HG03521 (cell line): ENCODE data around the gene GALNT18.

Experiments used
- ATAC-seq: cut with Tn5 transposase; IDR thresholded peaks from one replicate; pipeline ENCODE4 v1.9.1; 2021; ENCODE audit warnings: mild to moderate bottlenecking, moderate library complexity; ENCODE audit not compliant: unreplicated experiment

The GALNT18 gene

DNA sequence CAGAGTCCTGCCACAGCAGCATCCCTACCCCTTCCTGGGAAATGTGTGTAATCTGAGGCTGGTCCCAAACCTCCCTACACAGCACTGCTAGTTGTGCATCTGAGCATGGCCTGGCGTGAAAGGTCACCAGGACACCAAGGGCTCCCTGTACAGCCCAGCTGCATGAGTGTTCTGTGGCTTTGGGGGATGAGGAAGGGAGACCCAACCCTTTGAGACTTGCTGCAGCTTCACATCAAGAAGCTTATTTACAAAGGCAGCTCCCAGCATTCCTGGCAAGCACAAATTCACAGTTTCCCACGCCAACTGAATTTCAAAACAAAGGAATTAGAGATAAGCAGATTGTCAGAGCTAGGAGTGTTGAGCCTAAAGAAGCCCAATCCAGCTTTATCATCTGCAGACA, 301.0 kb downstream of the GALNT18 start:
- no peak for ATAC-seq

DNA sequence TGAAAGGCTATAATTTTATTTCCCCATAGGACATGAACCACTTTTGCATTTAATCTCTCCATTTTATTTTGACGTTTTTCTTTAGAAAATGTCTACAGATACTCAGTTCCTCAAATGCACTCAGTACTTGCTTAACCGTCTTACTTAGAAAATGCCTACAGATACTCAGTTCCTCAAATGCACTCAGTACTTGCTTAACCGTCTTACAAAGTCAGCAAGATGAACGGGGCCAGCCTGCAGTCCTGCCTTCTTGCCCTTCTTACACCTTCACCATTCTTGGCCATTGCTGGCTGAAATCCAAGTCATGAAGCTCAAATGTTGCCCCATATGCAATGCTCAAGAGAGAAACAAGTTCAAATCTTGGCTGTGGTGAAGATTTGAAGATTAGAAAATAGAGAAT, 302.8 kb downstream of the GALNT18 start:
- peak; percentile 48 for ATAC-seq

DNA sequence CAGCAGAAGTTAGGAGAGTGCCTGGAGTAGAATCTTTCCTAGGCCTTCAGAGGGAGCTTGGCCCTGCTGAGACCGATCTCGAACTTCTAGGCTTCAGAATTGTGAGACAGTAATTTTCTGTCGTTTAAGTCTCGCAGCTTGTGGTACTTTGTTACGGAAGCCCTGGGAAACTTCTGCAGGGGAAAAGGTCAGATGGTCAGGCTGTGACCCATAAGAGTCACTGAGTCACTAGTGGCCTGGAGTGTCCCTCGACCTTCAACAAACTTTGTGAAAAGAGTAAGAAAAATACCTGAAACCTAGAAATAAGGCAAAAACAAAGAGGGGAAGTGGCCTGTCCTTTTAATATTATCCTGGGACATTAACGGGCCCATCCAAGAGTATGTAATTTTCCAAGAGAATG, 303.3 kb downstream of the GALNT18 start:
- ATAC-seq: no peak

DNA sequence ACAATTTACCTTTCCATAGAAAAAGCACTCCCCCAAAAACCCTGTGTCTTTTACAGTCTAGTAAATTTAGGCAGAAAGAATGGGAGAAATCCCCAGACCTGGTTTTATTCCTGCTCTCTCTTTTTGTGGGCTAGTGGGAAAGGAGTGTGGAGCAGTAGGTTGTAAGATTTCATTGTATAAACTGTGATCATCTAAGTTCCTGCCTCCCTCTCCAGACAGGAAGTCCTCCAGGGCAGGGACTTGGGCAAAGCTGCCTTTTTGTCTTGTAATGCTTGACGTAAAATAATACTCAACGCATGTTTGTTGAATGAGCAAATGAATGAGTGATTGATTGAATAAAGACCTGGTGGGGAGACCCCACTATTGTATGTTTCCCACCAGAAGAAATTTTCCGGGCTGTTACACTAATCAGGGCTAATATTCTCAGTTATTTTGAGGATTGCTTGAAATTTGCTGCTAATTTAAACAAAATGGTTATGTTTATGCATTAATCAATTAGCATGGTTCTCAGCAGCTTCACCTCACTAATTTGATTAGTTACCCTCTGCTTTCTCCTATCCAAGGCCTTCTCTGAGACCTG, 305.1 kb downstream of the GALNT18 start:
- no peak for ATAC-seq

DNA sequence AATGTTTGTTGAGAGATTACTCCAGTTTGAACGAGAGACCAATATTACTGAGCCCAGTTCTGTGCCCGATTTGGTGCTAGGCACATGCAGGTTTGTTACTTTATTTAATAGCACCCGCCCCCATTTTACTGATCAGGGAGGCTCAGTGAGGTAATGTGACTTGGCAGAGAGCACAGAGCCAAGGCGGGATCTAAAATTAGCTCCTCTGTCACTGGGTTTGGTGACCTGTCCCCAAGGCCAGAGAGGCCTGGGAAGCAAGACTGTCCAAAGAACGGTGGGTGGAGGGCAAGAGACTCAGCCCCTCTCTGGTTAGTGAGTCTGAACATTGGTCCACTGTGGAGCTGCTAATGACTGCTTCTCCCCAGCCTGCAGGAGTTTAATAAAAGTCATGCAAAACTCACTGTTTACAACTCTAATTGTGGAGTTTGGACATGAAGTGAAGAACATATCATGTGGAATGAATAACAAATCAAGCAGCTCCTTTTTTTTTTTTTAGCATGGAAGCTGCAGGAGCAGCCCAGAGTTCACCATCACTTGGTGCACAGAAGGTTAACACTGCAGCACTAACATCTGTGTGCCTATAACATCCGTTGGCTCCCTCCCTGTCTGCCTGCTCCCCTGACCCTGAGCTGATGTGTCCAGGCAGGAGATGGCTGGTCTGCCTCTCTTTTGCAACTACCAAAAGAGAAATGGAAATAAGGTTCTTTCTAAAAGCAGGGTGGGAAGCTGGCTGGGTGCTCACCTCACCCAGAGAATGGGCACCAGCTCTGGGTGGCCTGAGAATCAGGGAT, 307.7 kb downstream of the GALNT18 start:
- no peak for ATAC-seq

DNA sequence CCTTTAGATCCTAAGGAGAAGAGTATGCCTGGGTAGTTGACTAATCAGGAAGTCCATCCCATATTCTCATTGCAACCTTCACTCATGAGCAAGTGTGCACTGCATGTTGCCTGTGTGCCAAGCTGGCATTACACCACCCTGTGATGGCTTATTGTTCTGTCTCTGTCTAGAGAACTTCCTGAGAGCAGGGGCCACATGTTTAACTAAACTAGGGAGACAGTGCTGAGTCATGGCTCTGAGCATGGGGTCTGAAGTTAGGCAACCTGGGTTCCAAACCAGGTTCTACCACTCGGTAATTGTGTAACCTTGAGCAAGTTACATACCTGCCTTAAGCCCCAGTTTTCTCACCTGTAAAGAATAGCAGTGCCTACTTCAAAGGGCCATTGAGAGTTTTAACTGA, 308.4 kb downstream of the GALNT18 start:
- ATAC-seq: no peak

DNA sequence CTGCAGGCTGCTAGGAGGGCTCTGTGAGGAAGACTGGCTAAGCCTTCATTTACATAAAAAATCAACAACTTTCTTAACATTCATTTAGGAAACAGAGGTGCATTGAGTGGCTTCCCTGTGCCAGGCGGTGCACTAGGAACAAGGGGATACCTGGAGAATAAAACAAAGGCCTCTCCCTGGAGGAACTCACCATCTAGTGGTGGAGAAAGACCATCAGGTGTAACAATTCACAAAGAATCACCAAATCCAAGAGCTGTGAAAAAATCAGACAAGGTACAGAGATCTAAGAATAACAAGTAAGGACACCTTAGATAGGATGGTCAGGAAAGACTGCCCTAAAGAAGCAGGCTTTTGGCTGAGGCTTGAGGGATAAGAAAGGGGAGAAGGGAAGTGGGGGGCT, 309.1 kb downstream of the GALNT18 start:
- ATAC-seq: no peak

DNA sequence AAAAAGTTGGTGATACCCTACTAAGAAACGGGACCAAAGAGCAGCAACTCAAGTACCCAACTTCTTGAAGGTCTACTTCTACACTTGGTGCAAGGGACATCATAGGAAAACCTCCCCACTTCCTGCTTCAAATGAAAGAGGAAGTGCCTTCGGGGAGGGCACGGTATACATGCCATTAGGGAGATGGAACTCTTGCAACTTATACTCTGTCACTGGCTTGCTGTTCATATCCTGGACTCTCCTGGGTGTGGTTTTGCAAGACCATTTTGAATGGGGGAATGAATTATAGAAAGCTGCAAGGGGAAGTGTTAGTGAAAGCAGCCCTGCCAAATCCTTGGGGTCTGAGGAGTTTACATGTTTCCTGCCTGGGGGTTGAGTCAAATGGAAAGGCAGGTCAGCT, 310.6 kb downstream of the GALNT18 start:
- ATAC-seq: no peak

DNA sequence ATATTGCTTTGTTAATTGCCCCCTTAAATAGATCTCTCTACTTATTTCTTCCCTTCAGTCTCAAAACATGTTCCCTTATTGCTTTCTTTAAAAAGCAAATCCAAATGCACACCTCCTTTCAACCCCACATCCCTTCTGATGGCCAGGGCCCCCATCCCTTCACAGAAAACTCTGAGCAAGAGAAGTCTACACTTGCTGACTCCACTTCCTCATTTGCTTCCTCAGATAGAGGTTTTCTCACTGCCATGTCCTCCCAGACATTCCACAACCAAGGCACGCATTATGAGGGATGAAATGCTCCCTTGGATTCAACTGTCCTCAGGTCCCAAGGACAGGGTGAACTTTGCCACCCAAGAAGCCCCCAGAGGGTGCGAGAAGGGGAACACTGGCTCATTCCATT, 311.9 kb downstream of the GALNT18 start:
- no peak for ATAC-seq

DNA sequence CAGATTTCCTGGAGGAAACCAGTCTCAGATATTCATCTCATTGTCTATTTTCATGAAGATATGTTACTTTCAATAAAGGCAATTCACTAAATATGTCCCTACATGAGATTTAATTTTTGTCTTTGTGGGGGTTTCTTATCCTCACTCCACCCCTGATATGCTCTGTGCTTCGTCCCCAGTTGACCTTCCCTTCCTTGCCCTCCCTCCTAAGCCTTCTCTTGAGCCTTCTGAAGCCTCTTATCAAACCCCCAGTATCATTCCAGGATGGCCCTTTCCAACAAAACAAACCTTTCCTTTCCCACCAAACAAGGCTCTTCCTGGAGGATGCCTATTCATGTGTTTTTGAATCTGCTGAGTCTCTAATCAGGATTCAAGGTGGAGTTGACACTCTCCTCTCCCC, 313.6 kb downstream of the GALNT18 start:
- ATAC-seq: no peak

DNA sequence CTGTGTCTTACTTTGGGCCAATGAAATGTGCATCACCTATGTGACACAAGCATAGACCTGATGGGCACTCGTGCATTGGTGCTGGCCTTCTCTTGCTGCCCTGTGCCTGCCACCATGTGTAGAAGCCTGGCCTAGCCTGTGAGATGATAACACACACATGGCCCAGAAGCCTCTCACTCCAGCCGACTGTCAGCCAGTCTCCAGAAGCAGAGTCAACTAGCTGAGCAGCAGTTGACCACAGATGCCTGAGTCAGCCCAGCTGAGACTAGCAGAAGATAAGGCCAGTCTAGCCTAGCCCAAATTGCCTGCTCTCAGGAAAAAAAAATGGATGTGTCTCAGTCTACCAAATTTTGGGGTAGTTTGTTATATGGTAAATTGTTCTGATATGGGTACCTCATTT, 314.9 kb downstream of the GALNT18 start:
- ATAC-seq: no peak

DNA sequence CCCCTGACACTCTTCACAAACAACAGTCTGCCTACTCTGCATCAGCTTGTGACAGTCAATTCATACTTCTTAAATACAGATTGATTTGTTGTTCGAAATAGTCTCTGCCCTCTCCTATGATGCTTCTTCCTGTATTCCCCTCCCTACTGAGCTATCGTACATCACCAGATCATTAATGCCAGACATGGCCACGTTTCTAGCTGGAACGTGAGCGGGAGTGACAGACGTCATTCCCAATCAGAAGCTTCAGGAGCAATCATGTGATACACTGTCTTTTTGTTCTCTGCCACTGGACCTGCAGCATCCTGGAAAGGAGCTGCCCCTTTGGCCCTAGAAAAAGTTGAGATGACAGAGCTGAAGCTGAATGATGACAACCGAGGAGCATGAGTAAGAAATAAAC, 317.3 kb downstream of the GALNT18 start:
- ATAC-seq: no peak

DNA sequence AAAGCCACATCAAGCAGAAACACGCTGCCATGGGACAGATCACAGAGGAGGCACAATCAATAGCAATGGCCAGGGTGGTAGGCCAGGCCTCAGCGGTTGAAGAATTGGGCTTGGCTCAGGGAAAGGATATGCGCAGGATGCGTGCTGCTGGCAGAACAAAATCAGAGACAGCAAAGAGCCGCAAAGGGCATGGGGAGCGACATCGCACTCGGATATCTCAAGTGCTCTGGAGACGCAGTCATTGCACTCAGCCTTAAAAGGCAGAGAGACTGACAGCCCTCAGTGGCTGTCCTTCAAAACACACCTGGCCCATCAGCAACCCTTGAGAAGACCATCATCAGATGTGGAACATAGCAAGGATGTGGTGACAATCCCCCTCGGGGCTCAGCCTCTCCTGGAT, 319.2 kb downstream of the GALNT18 start:
- no peak for ATAC-seq

DNA sequence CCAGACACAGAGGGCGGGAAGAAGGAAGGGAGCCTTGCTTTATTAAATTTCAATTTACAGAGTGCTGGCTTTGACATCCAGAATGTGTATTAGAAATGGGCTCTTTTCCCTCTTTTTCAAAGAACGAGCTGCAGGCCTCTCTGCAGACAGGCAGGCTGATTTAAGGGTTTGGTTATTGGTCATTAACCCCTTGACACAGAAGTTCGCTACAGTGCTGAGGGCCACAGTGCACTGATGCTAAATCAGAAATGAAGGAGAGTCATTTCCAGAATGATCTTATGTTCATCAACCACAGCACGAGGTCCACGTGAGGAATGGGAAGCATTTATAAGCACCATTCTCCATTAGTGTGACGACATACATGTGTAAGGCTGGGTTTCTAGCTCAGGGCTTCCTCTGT, 320.6 kb downstream of the GALNT18 start:
- ATAC-seq: no peak

DNA sequence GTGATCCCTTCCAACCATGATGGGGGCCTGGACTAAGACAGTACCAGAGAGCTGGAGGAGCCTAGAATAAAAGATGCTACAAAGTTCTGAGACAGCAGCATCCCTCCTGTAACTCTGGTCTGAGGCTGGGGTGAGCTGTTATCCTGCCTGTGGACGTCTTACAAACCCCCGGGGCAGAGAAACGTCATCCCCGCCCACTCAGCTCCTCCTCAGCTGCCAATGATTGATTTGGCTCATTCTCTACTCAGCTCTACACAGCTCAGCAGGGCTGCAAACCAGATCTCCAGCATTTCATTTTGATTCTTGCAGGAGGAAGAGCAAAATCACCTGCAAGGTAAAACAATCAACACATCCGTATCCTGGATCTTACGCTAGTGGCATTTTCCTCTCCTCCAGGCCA, 324.2 kb downstream of the GALNT18 start:
- ATAC-seq: no peak

DNA sequence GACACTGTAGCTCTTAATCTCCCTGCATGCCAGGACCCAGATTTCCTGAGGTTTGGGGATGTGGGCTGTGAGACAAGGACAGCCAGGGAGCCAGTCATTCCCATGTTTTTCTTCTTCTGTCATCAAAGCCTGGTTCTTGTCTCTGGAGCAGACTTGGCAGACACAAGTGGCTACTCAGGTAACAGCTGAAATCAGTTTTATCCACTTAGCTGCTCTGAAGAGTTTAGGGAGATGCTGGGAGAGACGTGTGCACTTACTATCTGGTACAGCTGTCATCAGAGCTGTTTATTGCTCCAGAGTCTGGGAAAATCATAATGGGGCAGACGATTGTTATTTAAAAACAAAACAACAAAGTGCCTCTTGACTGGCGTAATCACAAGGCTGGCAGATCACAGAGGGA, 325.4 kb downstream of the GALNT18 start:
- no peak for ATAC-seq

DNA sequence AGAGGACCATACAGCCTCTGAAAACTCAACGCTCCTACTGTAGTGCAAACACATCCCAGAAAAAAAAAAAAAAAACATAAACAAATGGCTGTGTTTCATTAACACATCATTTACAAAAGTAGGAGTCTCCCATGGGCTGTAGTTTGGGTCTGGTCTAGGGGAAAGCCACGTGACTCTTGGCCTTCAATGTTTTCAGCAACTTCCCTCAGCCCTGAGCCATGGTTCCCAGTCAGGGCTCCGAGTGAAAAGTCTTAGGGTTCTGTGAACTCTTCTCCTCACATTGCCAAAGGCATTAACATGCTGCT, 327.3 kb downstream of the GALNT18 start:
- ATAC-seq: no peak

DNA sequence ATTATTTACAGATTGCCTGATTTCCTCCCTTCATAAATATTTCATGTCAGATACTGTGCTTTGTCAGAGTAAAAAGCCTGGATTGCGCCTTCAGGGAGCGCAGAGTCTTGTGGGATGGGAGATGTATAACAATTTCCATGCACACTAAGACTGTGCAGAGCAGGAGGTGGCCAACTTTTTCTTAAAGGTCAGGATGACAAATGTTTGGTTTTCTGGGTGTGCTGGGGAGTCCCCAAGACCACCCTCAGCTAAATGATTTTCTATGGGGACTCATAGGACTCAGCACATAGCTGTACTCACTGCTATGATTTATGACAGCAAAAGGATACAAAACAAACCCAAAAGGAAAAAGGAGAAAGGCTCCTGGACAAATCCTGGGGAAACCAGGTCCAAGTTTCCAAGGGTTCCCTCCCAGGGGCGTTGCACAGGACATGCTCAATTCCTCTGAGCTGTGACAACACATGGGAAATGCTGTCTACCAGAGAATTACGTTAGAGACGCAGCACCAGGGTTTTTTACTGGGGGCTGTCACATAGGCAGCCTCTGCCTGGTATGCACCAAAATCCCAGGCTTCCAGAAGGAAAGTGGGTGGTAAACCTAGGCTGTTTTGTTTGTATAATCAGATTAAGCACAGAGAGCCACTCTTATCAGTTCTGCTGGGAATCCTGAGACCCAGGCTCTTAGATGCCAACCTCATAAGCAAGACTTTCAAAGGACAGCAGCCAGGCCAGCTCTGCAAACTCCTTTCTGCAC, 327.8 kb downstream of the GALNT18 start:
- ATAC-seq: no peak

DNA sequence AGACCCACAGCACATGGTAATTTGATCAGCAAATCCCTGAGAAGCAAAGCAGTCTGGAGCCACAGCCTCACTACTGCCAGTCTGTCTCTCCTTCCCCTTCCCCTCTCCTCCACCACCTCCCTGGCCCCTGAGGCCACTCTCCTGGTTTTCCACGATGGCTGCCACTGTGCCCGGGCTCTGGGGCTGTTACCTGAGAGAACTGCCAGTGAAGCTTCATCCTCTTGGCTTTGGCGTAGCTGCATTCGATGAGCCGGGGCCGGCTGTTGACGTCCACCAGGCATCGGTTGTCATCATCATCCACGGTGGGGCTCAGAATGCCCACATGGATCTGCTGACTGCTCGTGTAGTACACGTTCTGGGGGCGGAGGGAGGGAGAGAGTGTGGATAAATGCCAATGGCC, 329.0 kb downstream of the GALNT18 start:
- ATAC-seq: no peak

DNA sequence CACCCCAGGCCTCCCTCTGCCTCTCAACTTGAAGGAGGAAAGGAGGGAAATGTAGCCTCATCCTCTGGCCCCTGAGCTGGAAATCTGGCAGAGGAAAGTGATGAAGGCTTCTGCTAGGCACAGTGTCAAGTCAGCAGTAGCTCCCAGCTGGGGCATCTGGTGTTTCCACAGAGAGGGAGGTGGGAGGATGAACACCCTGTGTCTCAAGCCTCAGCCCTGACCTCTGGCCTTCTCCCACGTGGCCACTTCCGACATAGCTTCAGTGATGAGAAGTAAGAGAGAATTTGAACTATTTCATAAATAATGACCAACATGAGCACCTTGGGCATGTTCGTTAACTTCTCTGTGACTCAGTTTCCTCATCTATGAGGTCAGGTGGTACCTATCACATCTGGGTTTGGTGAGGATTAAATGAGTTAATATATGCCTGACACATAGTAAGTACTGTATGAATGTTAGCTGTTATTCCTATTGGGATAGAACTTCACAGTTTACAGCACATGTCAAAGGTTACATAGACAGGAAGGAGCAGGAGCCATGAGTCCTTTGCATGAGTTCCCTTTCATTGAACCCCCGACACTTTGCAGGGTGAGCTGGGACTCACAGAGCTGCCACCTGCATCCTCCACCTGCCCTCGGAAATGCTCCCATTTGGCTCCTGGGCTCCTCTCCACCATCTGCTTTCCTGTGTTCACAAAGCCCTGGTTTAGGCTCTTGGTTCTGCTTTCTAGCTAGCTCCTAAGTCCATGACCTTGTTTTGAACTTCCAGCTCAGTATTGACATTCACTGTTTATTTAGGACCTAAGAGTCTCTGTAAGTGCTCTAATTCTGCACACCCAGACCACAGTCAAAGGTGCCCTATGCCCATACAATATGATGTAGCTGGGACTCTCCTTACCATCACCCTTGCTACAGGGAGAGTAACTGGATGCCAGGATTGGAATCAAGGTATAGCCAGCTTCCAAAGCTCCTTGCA, 330.5 kb downstream of the GALNT18 start:
- no peak for ATAC-seq

DNA sequence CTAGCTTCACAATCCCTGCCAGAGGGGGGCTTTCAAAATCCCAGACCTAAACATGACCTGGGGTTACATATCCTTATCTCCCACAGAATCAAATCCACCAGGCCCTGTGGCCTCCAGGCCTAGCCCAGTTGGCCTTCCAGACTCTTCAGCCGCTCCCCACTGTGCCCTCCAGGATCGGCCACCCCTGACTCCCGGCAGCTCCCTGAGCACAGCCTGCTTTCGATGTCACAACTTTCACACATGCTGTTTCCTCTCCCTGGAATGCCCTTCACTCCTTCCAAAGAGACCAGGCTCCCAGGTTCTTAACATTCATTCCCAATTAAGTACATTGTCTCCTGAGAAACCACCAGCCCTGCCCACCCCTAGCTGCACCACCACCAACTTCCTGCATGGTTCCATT, 331.5 kb downstream of the GALNT18 start:
- ATAC-seq: no peak
